NCI-H345 treated with DMSO at 0.1 percent for 48 hours (cell line): ENCODE data around the gene IFITM2.

ENCODE experiments used
- DNase-seq: peaks from one replicate; lab custom pipeline; 2025; ENCODE audit not compliant: unreplicated experiment; lab: John Stamatoyannopoulos, UW

Gene IFITM2

DNA sequence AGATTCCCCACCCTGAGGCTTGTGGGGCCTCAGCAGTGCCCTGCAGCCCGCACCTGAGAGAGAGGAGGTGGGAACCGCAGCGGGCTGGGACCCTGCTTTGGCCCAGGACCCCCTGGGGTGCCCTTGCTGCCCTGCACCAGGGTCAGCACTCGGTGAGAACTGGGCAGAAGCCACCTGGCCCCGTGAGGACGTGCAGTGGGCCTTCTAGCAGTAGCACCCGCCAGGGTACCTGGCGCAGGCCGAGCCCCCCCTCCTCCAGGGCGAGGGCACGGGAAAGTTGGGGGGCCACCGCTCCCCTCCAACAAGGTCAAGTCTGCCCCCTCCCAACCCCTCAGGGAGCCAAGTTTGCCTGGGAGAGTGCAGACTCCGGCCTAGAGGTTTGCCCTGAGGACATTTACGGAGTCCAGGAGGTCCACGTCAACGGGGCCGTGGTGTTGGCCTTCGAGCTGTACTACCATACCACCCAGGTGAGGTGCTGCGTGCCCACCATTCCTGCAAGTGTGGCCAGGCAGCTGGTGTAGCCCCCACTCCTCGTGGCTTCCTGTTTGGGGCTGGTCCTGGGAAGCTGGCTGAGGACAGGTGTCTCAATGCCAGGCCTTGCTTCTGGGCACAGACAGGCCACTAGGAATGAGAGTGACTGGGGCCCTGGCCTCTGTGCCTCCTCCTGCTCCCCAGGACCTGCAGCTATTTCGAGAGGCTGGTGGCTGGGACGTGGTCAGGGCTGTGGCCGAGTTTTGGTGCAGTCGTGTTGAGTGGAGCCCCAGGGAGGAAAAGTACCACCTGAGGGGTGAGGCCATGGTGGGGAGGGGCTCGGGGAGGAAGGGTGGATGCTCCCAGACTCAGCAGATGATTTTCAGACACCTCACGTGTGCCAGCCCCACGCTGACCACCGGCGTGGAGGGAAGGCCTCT lies 15.2 kb upstream of the IFITM2 start:
- no peak for DNase-seq

GRCh38 chr11:293271-293851 lies 14.3 kb upstream of the IFITM2 start:
- no peak for DNase-seq

- DNase-seq, result no peak
These were observed 13.6 kb upstream of the IFITM2 start for GRCh38 chr11:293852-294661.

DNA sequence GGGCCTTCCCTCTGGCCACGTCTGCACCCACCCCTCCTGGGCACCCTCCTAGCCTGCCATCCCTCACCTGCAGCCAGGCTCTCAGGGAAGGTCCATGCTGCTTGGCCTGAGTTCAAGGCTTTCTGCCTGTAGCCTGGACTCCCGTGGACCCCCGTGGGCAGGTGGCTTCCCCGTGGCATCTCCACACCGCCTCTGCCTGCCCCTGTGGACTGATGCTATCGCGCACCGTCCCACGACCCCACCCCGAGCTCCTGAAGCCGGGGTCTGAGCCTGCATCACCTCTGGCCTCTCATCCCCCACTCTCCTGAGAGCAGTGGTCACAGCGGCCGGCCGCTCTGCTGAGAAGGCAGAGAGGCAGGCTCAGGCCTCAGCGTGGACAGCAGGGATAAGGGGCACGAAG lies 12.8 kb upstream of the IFITM2 start:
- DNase-seq, result no peak

- no peak for DNase-seq
These were observed 12.1 kb upstream of the IFITM2 start for GRCh38 chr11:295351-296170.

- no peak for DNase-seq
These were observed 11.2 kb upstream of the IFITM2 start for GRCh38 chr11:296171-297050.

DNA sequence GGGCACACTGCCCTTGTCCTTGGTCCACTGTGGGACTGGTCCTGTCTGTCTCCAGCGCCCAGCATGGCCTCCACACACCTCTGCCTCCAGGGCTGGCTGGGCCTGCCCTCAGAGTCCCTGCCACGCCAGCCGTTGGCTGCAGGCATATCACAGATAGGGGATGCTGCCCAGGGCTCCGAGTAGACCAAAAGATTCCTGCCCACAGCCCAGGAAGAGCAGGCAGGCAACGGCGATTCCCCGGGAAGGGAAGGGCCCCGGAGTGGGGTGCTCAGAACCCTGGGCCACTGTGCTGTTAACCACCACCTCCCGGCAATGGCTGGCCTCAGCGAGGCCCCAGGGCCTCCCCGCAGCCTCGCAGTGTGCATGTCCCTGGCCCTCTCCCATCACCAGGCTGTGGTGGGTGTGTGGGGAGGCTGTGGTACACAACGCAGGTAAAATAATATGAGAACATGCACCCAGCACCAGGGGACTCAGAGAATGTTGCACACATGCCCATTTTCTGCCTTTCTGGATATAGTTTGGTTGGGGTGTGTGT lies 10.5 kb upstream of the IFITM2 start:
- no peak for DNase-seq

DNA sequence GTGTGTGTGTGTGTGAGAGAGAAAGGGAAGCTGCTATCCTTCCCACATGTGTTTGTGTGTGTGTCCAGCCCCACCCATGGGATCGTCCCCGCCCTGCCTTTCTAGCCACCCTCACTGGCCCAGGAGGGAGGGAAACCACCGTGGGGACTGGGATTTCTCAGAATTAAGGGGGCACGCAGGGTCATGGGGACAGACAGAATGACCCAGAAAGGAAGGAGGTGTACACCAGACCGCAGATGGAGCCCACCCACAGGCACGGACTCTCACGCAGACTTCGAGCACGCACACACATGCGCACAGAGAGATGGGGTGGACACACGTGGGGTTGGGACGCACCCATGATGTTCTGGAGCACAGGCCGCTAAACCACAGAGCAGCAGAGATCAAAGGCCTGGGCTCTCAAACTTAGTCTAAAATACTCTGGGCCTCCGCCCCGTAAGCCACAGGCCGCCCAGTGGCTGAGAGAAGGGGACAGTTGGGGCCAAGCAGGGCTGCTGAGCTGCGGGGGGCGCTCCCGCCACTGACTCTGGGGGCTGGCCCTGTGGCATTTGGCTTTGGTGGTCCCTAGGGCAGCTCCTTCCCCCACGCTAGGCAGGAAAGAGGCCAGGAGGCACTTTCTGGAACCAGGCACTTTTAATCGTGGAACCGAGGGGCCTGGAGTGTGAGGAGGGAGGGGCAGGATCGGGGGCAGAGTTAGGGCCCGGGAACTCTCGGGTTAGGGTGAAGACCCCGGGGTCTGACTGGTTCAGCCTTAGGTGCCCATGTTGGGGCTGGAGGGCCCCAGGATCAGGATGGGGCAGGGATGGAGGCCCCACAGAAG lies 9.8 kb upstream of the IFITM2 start:
- DNase-seq, result no peak

DNA sequence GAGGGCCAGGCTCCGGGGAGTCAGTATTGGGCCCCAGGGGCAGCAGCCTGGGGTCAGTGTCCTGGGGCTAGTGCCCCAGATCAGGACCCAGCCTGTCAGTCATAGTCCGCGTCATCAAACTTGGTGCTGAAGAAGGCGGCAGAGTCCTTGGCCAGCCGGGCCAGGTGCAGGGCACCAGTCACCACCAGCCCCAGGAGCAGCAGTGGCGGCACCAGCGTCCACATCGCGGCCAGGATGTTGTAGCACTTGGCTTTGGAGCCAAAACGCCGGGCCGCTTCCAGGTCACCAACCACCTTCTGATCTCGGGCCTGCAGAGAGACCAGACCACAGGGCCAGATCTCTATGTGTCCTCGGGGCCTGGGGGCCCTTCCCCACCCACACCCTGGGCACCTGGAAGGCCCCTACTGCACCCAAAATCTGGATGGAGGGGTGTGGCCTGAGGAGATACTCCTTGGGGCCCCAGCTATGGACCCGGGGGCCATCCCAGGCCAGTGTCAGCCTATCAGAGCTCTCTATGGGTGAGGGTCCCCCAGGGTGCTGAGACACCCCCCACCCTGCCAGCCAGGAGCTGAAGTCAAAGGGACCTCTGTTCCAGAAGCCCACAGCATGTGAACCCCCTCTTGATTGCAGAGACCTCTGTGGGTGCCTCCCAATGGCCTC lies 9.1 kb upstream of the IFITM2 start:
- no peak for DNase-seq

DNA sequence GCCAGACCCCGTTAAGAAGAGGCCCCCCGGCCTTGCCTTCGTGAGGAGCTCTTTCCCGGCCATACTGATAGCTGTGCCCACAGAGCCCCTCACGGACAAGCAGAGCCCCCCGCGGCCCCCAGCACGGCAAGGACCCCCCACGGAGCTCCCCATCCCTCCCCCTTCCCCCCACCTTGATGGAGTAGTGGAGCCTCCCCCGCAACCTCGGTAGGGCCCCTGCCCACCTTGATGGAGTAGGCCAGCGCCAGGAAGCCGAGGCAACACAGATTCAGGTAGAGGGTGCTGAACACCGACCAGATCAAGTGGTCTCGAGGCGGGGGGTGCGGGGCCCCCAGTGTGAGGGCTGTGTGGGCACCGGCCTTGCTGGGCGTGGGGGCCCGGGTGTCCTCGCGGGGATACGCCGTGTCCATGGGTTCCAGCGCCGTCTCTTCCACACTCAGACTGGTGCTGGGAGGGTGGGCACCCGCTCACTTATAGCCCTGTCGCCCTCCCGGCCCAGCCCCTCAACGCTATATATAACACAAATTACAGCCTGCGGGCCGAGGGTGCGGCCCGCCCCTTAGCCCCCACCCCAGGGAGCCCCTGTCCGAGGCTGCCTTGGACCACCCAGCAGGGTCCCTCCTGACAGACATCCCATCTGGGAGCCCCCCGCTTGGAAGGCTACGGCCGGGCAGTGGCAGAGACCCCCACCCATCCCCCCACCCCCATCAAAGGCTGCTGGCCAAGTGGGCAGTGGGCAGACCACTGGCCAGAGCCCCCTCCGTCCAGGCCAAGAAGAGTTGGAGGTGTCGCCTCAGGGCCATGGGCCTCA lies 8.3 kb upstream of the IFITM2 start, which contains the start of gene IFITM5:
Gene IFITM5 (minus strand): TSS at position 446 of the 811 bp plus-strand sequence. CDS start 36 bp downstream, at position 410.
- DNase-seq, result no peak

GRCh38 chr11:299951-300735 lies 7.5 kb upstream of the IFITM2 start:
- DNase-seq, result no peak

GRCh38 chr11:303363-303762 lies 4.3 kb upstream of the IFITM2 start:
- no peak for DNase-seq

GRCh38 chr11:304061-304506 lies 3.5 kb upstream of the IFITM2 start:
- no peak for DNase-seq

- DNase-seq, result no peak
These were observed 2.4 kb upstream of the IFITM2 start for GRCh38 chr11:304915-305843.

GRCh38 chr11:305844-306211 lies 1.8 kb upstream of the IFITM2 start:
- no peak for DNase-seq
